Measurements from ENCODE around the gene USP47.

USP47 gene

DNA sequence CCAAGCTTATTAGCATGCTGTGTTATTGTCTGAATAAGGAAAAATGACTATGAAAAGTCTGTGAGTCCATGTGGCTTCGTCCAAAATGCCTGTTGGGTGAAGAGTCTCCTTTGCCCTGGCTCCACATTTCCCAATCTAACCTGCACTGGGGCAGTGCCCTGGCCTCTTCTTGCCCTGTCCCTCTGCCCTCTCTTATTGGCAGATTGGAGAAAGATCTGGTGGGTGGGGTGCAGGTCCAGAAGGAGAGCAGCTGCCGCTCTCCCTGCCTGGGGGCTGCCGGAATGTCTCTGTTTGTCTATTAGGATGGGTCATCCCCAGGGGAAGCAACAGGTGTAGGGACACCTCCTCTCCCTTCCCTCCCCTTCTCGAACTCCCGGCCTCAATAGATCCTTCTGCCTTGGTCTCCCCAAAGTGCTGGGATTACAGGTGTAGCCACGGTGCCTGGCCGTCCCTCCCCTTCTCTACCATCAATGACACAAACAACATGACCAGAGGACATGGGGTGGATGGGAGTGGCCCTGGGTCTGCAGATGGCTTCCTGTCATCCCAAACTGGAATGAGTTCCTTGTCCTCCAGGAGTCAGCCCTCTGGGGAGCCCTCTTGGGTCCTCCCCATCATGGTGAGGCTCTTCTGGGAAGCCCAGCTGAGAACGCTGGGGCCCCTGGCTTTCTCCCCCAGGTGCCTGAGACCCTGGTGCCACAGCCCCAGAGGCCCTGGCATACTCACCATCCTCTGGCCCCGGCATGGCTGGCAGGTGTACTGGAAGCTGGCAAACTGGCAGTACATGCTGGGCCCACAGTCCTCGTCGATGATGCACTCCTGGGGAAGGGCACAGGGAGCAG, 126.1 kb downstream of the USP47 start:
- no peak for DNase-seq

DNA sequence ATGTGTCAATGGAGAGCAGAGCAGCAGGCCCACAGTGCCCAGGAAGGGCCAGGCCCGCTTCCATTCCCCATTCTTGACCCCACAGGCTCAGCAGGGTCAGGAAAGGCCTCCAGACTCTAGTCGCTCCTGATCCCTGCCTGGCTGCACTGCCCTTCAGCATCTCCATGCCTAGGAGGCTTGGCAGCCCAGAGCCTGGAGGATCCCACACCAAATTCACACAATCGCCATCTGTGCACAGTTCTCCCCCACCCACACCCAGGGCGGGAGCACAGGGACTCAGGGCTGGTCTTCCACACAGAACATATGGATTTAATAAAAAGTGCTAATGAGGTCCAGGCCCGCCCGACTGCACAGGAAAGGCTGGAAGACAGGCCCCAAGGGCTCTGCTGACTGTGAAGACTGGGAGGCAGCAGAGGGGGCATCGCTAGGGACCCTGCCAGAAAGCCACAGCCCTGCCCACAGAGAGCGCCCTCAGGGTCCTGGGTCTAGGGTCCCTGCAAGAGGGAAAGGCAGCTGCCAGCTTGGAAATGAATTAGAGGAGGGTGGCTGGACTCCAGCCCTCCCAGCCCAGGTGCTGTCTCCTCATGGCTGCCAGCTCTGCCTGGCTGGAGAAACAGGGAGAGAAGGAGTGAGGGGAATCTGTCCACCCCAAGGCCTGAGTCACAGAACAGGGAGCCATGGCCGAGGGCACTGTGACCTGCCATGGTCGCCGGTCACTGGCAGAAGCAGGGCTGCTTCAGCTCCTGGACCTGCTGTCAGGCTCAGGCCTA, 126.9 kb downstream of the USP47 start:
- no peak for DNase-seq

DNA sequence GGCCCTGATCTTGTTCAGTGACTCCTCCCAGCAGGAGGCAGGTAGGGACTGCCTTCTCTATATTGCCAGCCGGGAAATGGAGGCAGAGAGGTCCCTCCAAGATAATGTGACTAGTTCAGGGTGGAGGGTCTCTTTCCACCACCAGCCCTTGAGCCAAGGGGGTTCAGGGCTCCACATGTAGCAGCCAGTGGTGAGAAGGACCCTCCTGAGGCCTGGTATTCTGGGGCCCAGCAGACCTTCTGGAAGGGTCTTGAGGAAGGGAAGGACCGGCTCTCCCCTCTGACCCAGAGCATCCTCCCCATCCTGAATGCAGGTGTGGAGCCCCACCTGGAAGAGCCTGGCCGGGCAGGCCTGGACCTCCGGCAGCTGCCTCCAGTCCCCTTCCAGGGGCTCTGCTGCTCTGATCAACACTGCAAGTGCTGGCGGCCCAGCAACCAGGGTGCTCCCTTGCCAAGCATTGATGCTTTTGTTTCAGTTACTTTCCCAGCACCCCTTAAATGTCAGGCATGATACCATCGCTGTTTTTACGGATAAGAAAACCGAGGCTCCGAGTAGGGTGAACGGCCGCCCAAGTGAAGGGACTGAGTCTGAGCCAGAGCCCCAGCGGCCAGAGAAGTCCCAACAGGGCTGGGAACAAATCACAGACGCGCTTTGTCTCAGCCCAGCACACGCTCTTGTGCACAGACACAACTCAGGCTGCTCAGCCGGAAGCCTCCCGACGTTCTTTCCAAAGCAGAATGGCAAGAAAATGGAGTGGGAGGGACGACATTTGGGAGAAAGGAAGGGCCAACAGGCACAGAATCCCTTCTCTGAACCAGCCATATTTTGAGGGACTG, 127.8 kb downstream of the USP47 start:
- no peak for DNase-seq

DNA sequence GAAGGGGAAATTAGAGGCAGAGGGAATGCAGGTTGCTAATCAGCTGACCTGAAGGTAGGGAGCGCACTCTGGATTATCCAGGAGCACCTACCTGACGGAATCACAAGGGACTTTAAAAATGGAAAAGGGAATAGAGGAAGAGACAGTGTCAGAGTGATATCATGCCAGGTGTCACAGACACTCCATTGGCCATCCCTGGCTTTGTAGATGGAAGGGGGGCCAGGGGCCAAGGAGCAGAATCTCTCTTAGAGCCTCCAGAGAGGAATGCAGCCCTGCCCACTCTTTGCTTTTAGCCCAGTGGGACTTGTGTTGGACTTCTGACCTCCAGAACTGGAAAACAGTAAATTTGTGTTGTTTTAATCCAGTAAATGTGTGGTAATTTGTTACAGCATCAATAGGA, 128.8 kb downstream of the USP47 start:
- DNase-seq, result no peak

DNA sequence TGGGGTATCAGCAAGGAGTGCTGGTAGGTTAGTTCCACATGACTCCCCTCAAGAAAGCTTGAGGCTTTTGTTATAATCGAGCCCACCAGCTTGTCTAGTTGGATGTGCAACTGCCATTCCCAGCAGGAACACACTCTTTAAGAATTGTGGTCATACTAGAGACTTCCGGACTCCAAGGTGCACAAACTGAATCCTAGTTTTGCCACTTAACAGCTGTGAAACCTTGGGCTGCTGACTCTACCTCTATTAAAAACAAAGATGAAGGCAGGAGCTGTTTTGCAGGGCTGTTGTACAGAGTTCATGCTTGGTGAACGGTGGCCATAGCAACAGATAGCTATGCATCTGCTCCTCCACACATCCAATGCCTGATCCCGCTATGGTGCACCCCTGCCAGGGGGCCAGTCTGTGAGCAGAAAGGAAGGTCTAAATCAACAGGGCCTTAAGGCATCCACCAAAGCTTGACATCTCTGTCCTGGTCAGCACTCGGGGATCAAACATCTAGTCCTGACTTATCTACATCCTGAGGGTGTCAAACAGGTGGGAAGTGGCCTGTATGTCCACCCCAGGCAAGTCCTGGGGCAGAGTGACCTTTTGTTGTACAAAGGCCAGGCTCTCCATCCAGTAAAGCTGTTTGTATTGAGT, 130.3 kb downstream of the USP47 start:
- DNase-seq, result no peak

DNA sequence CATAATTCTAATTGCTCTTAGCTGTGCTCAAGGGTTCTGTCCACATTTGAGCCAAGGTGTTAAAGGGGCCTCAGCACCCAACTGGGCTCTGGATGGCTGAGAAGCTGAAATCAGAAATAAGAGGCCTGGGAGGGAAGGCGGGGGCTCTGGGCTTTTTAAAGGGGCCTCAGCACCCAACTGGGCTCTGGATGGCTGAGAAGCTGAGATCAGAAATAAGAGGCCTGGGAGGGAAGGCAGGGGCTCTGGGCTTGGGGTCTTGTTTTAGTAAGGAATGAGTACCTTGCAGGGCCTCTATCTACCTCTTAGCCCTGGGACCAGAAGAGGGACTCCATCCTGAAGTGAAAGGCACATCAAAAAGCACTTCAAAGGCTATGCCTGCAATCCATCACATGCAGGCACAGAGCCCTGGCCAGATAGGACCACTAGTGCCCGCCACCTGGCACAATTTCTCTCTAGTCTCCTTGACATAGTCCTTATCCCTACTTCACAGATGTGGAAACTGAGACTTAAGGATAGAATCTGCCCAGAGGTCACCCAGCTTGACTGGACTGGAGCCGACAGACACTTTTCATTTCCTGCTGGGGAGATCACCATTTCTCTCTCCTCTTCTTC, 131.1 kb downstream of the USP47 start:
- DNase-seq, result no peak

DNA sequence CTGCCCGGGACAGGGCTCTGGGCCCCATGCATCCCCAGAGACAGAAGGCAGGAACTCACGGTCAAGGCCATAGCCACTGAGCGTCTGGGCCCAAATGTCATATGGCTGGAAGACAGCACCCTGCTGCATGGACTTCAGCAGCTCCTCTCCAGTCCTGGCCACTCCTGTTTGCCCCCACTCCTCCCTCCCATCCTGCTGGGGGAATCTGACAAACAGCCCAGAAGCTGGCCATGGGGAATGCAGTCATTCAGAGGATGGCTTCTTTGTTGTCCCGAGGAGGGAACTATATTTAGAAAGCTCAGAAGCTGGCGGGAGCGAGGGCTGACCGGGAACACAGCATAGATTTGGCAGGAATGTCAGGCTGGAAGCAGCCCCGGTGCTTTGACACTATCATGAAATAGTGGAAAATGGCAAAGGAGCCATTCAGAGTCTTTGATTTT, 131.6 kb downstream of the USP47 start:
- no peak for DNase-seq

DNA sequence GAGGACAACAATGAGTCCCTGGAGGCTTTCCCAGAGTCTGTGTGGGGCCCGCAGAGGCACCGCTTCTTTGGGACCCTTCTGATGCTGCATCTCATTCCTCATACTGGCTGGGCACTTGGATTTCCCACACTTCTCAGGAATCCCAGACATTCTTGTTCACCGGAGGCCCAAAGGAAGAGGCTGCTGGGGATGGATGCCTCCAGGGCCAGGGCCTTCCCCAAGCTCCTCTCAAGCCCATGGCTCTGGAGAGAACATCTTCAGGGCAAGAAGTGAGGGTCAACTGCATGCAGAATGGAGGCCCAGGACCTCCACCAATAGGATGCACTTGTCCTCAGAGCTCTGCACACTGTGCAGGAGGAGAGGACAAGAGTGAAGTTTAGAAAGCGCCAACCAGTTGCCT, 132.1 kb downstream of the USP47 start:
- DNase-seq, result peak; percentile 26

DNA sequence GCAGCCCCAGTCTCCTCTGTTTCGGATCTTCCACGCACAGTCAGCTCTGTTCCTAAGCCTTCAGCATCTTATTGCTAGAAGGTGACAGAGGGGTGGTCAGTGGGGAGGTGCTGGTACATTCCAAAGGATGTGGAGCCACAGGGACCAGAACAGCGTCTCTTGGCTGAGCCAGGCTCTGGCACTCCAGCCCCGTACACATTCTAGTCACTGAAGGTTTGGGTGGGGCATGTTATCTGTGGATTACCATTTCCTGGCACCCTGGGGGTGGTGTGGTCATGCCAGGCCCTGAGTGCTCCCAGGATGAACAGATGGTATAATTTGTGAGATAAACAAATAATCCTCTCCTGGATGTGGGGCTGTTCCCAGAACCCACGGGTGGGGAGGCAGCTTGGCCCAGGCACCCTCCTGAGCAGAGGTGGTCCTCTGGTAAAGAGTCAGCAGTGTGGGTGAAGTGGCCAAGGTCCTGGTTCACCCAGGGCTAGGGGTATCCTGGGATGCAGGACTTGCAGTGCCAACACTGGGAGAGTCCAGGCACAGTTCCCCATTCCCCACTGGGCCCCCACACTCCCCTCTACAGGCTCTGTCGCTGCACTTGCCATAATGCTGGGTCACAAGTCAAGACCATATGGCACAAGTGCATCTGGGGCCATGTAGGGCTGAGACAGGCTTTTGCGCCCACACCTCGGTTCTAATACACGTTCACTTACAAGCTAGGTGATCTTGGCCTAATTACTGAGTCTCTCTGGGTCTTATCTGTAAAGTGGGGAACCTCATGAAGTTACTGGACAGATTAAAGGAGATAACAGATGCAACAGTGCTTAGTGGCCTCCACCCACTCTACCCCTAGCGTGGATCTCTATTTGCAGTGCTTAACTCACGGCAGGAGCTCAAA, 133.7 kb downstream of the USP47 start:
- DNase-seq, result no peak

DNA sequence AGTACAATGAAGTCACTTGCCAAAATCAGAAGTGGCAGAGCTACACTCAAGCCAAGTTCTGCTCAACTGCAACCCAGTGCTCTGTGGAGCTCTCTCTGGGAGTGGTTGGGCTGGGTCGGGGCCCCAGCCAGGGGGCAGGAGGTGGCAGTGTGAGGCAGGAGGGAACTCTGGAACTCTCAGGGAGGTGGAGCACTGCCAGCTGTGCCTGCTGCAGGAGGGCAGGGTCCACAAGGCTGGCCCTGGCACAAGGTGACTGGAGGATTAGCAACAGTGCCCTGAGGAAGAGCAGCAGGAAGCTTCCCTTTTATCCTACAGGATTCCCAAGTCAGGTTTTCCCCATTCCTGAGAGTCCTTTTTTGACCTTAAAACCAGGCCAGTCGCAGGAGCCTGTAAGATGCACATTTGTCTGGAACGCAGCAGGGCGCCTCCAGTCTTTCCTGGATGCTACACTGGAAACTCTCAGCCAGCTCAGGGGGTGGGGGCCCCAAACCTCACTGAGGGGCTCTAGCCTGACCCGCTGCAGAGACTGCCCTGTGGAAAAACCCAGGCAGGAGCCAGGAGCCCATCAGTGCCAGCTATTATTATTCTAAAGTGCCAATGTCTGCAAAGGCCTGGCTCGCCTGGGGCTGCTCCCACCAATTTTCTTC, 134.8 kb downstream of the USP47 start:
- DNase-seq, result no peak

DNA sequence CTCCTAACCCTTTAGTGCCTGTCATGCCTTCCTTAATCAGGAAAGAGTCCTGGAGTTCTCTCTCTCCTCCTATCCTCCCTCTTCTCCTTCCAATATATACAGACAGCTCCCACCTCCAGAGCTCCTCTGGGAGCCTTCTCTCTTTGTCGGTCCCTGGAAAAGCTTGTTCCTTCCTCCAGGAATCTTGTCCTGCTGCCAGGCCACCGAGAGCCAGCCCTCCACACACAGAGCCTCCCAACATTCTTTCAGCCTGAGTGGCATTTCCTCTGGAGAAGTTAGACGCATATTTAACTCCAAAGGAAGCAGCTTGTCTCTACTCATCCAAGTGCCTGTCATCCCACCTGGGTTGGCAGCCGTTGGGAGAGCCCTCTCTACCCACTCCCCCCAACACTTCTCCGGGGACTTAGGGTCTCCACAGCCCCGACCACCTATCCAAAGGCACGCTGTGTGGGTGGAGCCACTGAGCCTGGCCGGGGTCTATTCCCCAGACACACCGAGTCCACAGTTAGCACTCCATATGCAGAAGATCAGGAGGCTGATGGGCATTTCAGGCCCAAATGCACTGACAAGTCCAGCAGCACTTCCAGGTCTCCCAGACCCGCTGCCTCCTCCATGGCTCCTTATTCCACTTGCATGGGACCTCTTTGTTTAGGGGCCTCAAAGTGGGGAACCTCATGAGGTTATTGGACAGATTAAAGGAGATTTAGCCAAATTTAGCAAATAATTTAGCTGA, 135.6 kb downstream of the USP47 start:
- no peak for DNase-seq

DNA sequence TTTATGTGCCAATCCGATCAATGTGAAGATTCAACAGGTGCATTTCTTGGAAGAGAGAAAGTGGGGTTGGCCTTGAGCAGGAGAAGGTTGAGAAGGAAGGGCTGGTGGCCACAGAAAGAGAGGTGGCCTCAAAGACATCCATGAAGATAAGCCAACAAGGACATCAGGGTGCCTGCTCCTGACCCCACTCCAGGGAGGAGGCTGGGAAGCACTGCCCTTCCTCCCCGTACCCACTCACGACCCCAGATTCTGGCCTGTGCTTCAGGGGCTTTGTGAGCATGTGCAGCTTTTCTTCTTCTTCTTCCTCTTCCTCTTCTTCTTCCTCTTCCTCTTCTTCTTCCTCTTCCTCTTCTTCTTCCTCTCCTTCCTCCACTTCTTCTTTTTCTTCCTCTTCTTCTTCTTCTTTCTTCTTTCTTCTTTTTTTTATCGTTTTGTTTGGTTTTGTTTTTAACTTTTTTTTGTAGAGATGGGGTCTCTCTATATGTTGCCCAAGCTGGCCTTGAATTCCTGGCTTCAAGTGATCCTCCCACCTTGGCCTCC, 136.4 kb downstream of the USP47 start:
- peak; percentile 30 for DNase-seq

DNA sequence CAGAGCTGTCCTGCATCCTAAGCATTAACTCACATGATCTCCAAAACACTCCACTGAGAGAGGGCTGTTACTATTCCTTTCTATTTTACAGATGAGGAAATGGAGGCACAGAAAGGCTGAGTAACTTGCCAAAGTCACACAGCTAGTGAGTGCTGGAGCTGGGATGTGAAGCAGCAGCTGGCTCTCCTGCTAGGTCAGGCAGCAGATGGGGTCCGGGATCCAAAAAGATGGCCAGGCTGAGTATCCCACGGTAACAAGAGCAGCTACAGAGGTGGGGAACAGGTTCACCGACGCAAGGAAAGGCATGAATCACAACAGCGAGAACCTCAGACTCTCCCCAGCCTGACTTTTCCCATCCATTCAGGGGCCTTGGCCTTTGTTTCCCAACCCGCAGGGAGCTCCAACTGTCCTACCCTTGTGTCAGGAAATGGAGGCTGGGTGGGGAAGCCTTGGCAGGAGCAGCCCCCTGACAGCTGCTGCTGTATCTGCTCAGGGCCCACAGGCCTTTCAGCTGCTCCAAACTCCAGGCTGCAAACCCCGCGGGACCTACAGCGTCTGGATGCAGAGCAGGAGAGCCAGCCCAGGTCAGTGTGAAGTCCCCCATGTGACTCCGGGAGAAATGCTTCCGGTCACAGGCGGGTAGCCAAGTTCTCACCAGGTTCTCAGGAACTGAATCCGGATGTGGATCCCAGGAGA, 137.2 kb downstream of the USP47 start:
- peak; percentile 36 for DNase-seq

DNA sequence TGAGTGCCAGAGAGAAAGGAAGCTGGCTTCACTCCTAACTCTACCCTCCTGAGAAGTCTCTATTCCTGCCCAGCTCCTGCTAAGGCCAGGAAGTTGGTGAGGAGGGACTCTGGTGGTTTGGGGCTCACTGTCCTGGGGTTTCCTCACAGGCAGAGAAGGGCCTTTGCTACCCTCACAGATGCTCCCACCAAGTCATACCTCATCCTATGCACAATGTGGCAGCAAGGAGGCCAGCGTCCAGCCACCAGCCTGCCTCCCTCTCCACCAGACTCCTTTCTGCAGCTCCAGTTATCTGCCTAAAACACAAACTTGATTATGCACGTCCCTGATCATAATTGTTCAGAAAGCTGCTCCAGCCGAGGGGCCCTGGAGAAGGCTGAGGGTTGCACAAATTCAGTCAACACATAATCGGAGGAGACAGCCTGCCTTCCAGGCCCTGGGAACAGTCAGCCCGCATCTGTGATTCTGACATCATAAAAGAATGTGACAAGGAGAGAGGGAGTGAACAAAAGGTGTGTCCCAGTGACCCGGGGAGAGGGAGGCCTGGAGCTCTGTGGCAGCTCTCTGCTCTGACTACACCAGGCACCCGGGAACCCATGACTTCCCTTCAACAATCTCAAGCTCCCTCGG, 137.8 kb downstream of the USP47 start:
- peak; percentile 18 for DNase-seq

DNA sequence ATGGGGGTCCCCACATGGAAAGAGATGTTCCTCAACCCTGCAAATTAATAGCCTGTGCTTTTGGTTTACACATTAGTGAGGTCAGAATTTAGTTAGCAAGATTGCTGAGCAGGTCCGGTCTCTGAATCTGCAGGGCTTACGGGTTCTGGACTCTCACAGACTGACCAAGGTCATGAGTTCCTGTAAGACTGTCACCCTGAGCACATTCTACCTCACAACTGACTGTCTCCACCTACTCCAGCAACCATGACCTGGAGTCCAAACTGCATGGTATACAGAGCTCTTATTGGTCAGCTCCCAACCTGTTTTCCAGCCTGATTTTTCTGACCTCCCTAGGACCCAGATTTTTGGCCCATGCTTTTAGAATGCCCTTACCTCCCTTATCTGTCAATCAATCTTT, 138.4 kb downstream of the USP47 start:
- no peak for DNase-seq

DNA sequence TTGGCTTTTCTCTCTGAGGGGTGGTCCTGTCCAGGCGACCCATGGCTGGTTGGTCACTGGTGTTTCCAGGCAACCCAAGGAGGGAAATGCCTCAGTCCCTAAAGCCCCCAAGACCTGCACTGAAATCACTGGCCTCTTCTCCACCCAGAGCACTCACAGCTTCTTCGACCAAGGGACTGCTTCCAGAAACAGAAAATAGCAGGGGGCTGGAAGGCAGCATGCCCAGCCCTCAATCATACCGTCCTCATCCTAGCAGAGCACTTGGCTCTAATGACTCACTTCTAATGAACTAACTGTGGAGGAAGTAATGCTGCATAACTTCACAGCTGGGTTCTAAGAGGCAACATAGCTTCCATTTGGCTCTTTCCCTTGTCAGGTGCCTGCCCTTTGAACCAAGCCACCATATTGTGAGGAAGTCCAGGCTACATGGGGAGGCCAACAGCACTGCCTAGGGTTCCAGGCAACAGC, 139.1 kb downstream of the USP47 start:
- DNase-seq, result no peak

DNA sequence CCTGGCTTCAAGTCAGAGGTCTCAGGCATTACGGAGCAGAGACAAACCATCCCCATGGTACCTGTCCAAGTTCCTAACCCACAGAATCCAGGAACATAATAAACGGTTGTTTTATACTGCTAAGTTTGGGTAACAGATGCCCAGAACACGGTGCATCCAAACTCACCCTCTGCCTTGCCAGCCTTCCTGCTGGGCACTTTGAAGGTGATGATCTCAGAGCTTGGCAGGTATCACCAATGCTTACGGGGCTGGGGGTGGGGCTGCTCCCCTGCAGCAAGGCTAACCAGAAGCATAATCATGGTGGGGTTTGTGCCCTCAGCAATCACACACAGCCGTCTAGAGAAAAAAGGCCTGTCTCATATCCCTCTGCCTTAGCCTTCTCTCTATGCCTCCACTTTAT, 139.6 kb downstream of the USP47 start:
- no peak for DNase-seq

DNA sequence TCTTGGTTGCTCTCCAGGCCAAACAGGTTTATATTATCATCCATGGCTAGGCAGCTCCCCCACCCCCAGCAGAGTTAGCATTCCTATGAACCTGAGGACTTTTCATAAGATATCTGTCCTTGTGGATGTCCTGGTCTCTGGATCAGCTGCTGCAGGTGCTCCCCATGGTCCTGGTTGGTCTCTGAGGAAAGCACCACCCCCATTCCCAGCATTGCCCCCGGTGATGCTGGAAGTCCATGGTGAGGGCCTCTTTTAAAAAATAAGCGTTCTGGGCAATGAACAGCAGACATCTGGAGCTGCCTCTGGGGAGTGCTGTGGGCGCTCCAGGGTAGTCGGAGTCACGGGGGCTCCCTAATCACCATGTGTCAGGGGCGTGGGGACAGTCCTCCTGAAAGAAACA, 140.1 kb downstream of the USP47 start:
- peak; percentile 26 for DNase-seq

Data from activated CD8-positive, alpha-beta memory T cell treated with anti-CD3 and anti-CD28 coated beads, Interleukin-2, amount 50 U/mL, for 48 hours (primary cell).